Stomach (tissue), 9 donors: ENCODE measurements around the gene NLRP7. TPM values are rescaled to one million over a fixed set of nuclear protein-coding genes. Genes with fewer than 3 reads are reported as not detected.

Source experiments
- DNase-seq, 2 donors: peaks; one replicate each; pipeline versions ENCODE4 v3.0.0 to v3.0.0-alpha.2; 2013 to 2019
- H3K27ac ChIP-seq, 5 donors: fragments of 200-600 bp in 4 of 5; sonication (generic) in 4 of 5; one replicate each; pipeline ENCODE4 v1.5.1; 2013 to 2019; ENCODE audit warnings: mild to moderate bottlenecking in 1 of 5, moderate library complexity in 1 of 5
- H3K27me3 ChIP-seq, 3 donors: fragments of 200-600 bp; sonication (generic); one replicate each; pipeline ENCODE4 v1.5.1; 2017 to 2019; ENCODE audit warnings: mixed run types in 1 of 3
- H3K36me3 ChIP-seq, 4 donors: fragments of 200-600 bp; sonication (generic); 1 replicate in 3 of 4; 2 replicates in 1 of 4; pipeline ENCODE4 v1.5.1; 2016 to 2019
- H3K4me1 ChIP-seq, 4 donors: fragments of 200-600 bp; sonication (generic); one replicate each; pipeline ENCODE4 v1.5.1; 2016 to 2019
- H3K4me3 ChIP-seq, 4 donors: fragments of 200-600 bp; sonication (generic) in 3 of 4; one replicate each; pipeline ENCODE4 v1.5.1; 2016 to 2019; ENCODE audit warnings: mild to moderate bottlenecking in 1 of 4
- H3K9me3 ChIP-seq, 4 donors: fragments of 200-600 bp; sonication (generic); one replicate each; pipeline ENCODE4 v1.5.1; 2016 to 2019
- CTCF ChIP-seq, 7 experiments: fragments of 450-650 bp in 4 of 7; fragments of 200-600 bp in 3 of 7; sonication (generic) in 3 of 7; IDR thresholded peaks; one replicate each; pipeline ENCODE4 v1.5.1; 2016 to 2019; ENCODE audit warnings: antibody characterized with exemption in 7 of 7, control low read depth in 2 of 7, mild to moderate bottlenecking in 1 of 7
- EP300 ChIP-seq: sonication (generic); formaldehyde crosslinking; IDR thresholded peaks from one replicate; pipeline ENCODE4 v1.6.1; 2017; ENCODE audit warnings: antibody characterized with exemption
- POLR2A ChIP-seq, 4 donors: fragments of 450-650 bp; IDR thresholded peaks; one replicate each; pipeline ENCODE4 v1.6.1; 2016; ENCODE audit warnings: antibody characterized with exemption in 4 of 4, control low read depth in 2 of 4, mild to moderate bottlenecking in 1 of 4, moderate library complexity in 1 of 4
- POLR2AphosphoS5 ChIP-seq, 3 donors: sonication (generic); formaldehyde crosslinking; IDR thresholded peaks; one replicate each; pipeline ENCODE4 v1.6.1; 2016; ENCODE audit warnings: antibody characterized with exemption in 3 of 3
- WGBS, 5 donors: extraction: QIAGEN DNeasy Blood & Tissue Kit in 3 of 5; methylation state at CpG; one replicate each; pipeline versions ENCODE4 v1.1.5 to v1.1.7; 2013 to 2018; 5-methylcytosine and 5-hydroxymethylcytosine counted together
- intact Hi-C: fragments of 100-400 bp; cut with DNase I; formaldehyde crosslinking; loops from one replicate; pipeline ENCODE4 v1.15.1; 2023; ENCODE audit warnings: low total_unique reads
- polyA plus RNA-seq, 3 donors: library from polyadenylated mRNA; stranded (reverse); fragments of 200-250 nt; gene quantifications; one replicate each; pipeline ENCODE4 v1.2.3, GENCODE V29; 2013
- total RNA-seq, 5 donors: library from RNA; depleted of rRNA; stranded (reverse); fragments of >200 nt; gene quantifications; one replicate each; pipeline versions ENCODE4 v1.1.0 to v1.2.3, GENCODE V29; 2014 to 2016
- donor health status: healthy with polysubstance abuse.
- donor health status: Bipolar disorder and iron deficiency.
- donor health status: healthy.

NLRP7 gene
- total and polyA plus RNA-seq, 8 donors = not detected

- peaks cover 0 to 24% (median 0%) of the 10 kb centered on the region in 3 donors for H3K27me3 ChIP-seq
- no peak for DNase-seq
- peaks cover 0 to 2% (median 0%) of the 10 kb centered on the region in 4 donors for H3K9me3 ChIP-seq
- intact Hi-C loops = no loop called here
- no peak overlapping the region for H3K27ac ChIP-seq
- H3K36me3 ChIP-seq = no peaks in the 10 kb centered on the region
- no peak overlapping the region for H3K4me3 ChIP-seq
- TF ChIP-seq POLR2AphosphoS5 (IDR thresholded peaks at IDR 0.05) (no peak), POLR2A (IDR thresholded peaks at IDR 0.05) (no peak), CTCF (IDR thresholded peaks at IDR 0.05) (no peak), EP300 (no peak)
- H3K4me1 ChIP-seq = no peaks in the 10 kb centered on the region
- whole genome bisulfite sequencing, 5 donors = 88 to 93% (median 90%) methylated on average over 8 to 10 of the region's 10 CpGs
Measured at GRCh38 chr19:54888239-54888638, 59.1 kb downstream of the NLRP7 start.

GRCh38 chr19:54883228-54883627 lies 64.1 kb downstream of the NLRP7 start:
- Histone ChIP-seq H3K36me3 (no peaks in the 10 kb centered on the region), H3K4me1 (no peaks in the 10 kb centered on the region), H3K4me3 (no peak overlapping the region), H3K27me3 (peaks cover 0 to 51% (median 13%) of the 10 kb centered on the region in 3 donors), H3K27ac (no peak overlapping the region), H3K9me3 (peaks cover 0 to 16% (median 4%) of the 10 kb centered on the region in 4 donors)
- intact Hi-C loops = no loop called here
- DNase-seq = no peak
- WGBS, 5 donors = 76 to 89% (median 80%) methylated on average over 7 to 9 of the region's 9 CpGs
- TF ChIP-seq EP300 = no peak
- TF ChIP-seq POLR2A (IDR thresholded peaks at IDR 0.05) = no peak
- no peak for TF ChIP-seq CTCF (IDR thresholded peaks at IDR 0.05)
- no peak for TF ChIP-seq POLR2AphosphoS5 (IDR thresholded peaks at IDR 0.05)

- Histone ChIP-seq H3K9me3 (peaks cover 0 to 16% (median 4%) of the 10 kb centered on the region in 4 donors), H3K36me3 (no peaks in the 10 kb centered on the region), H3K27me3 (peaks cover 0 to 51% (median 13%) of the 10 kb centered on the region in 3 donors), H3K4me1 (no peaks in the 10 kb centered on the region), H3K4me3 (no peak overlapping the region), H3K27ac (no peak overlapping the region)
- TF ChIP-seq CTCF (IDR thresholded peaks at IDR 0.05) = no peak
- TF ChIP-seq POLR2AphosphoS5 (IDR thresholded peaks at IDR 0.05) = no peak
- TF ChIP-seq EP300 = no peak
- TF ChIP-seq POLR2A (IDR thresholded peaks at IDR 0.05) = no peak
- DNase-seq = no peak
- intact Hi-C loops = no loop called here
- 61 to 68% (median 67%) methylated on average over 7 of the region's 7 CpGs for WGBS, 5 donors
Measured at GRCh38 chr19:54882758-54883157, 64.6 kb downstream of the NLRP7 start.

- no peak for DNase-seq
- intact Hi-C loops = no loop called here
- Histone ChIP-seq H3K27ac (no peak overlapping the region), H3K9me3 (peaks cover 0 to 16% (median 4%) of the 10 kb centered on the region in 4 donors), H3K4me3 (no peak overlapping the region), H3K4me1 (no peaks in the 10 kb centered on the region), H3K36me3 (no peaks in the 10 kb centered on the region), H3K27me3 (peaks cover 0 to 46% (median 13%) of the 10 kb centered on the region in 3 donors)
- no peak for TF ChIP-seq EP300
- no peak for TF ChIP-seq POLR2AphosphoS5 (IDR thresholded peaks at IDR 0.05)
- no peak for TF ChIP-seq CTCF (IDR thresholded peaks at IDR 0.05)
- 54 to 61% (median 57%) methylated on average over 3 to 6 of the region's 6 CpGs for WGBS, 5 donors
Measured at GRCh38 chr19:54881884-54882283, 65.4 kb downstream of the NLRP7 start.
